Activated naive CD8-positive, alpha-beta T cell treated with anti-CD3 and anti-CD28 coated beads, Interleukin-2, amount 50 U/mL, for 24 hours (primary cell): ENCODE results near the gene SLC24A4.

Experiments used
- ATAC-seq: fragments of 150-1000 bp; cut with Tn5 transposase; one replicate; pipeline ENCODE4 v1.10.0; 2021
- DNase-seq: peaks from one replicate; pipeline ENCODE4 v3.0.0; 2021
- H3K27ac Mint-ChIP-seq: one replicate; pipeline ENCODE4 v1.8.0; 2021; ENCODE audit warnings: mild to moderate bottlenecking, mixed read lengths
- H3K27me3 Mint-ChIP-seq: one replicate; pipeline ENCODE4 v1.8.0; 2021; ENCODE audit warnings: mixed read lengths
- H3K36me3 Mint-ChIP-seq: one replicate; pipeline ENCODE4 v1.8.0; 2021; ENCODE audit warnings: low read depth, mixed read lengths
- H3K4me1 Mint-ChIP-seq: one replicate; pipeline ENCODE4 v1.8.0; 2021; ENCODE audit warnings: mixed read lengths
- H3K4me3 Mint-ChIP-seq: one replicate; pipeline ENCODE4 v1.8.0; 2021; ENCODE audit warnings: mild to moderate bottlenecking, moderate library complexity, mixed read lengths
- H3K9me3 Mint-ChIP-seq: one replicate; pipeline ENCODE4 v1.8.0; 2021; ENCODE audit warnings: mixed read lengths

The SLC24A4 gene

DNA sequence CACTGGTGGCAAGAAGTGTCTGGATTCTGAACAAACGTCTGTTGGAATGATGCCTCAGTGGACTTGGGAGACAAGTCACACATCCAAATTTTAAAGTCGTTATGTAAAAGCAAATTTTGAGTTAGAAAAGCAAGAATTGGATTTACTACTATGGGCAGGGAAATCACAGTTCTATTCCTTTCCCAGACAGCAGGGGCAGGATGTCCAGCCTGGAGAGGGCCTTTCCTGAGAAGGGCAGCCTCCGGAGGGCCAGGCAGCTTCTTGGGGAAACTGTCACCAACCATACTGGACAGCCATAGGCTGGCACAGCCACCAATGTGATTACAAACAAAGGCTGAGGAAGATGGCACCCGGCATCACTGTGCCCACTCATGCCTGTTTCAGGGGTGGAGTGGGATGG lies 11.1 kb downstream of the SLC24A4 start:
- Mint-ChIP-seq H3K4me1 (no peaks in the 10 kb centered on the region), H3K4me3 (no peak overlapping the region), H3K27ac (no peak overlapping the region), H3K27me3 (peaks cover 29% of the 10 kb centered on the region), H3K9me3 (no peaks in the 10 kb centered on the region), H3K36me3 (no peaks in the 10 kb centered on the region)
- DNase-seq (no peak), ATAC-seq (no peak)

DNA sequence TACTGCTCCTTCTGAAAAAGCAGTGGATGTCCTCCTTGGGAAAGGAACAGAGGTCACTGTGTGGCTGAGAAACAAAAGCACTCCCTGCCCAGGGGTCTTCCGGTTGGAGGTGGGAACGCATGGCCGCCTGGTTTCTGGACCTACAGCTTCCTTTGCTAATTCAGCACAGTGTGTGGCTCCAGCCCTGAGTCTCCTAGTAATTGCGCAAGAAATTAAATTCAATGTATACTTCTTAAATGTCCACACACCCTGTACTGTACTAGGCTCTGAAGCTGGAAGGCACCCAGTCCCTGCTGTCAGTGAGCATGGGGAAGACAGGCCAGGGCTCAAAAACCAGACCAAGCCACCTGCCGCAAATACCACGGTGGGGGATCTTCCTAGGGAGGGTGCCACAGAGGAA lies 13.4 kb downstream of the SLC24A4 start:
- no peak for ATAC-seq
- Mint-ChIP-seq H3K4me3 (no peak overlapping the region), H3K36me3 (no peaks in the 10 kb centered on the region), H3K27me3 (peaks cover 37% of the 10 kb centered on the region), H3K9me3 (no peaks in the 10 kb centered on the region), H3K4me1 (peaks cover 11% of the 10 kb centered on the region), H3K27ac (no peak overlapping the region)
- DNase-seq, result no peak

DNA sequence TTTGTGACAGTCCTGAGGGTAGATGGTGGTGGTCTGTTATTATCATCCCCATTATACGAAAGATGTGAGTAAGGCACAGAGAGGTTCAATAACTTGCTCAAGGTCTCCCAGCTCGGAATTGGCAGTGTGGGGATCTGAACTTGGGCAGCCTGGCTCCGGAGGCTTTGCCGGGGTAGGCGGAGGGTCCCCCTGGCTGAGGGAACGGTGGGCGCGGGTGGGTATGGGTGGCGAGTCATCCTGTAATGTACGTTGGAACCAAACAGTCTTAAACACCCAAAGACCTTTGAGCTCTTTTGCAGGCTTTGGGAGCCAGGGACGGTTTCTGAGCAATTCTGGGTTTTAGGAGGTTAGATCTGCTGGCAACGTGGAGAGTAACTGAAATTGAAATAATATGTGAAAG lies 16.5 kb downstream of the SLC24A4 start:
- Mint-ChIP-seq H3K27me3 (peaks cover 50% of the 10 kb centered on the region), H3K27ac (no peak overlapping the region)
- ATAC-seq, result no peak

DNA sequence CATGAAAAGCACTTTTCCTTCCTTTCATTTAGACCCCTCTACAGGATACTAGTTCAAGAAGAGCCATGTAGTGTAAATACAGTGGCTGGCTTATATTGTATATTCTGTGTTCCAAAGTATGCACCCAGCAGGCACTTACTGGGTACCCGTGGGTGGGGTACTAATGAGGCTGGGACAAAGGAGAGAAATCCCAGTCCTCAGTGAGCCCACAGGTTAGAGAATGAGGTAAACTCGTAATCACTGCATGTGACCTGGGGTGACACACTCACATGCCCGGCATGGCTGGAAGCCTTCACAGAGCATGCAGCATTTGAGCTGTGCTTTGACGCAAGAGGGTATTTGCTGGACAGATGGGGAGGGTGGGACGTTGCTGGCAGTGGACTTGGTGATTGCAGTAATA lies 17.1 kb downstream of the SLC24A4 start:
- H3K9me3 Mint-ChIP-seq, result peaks cover 5% of the 10 kb centered on the region
- peaks cover 52% of the 10 kb centered on the region for H3K27me3 Mint-ChIP-seq
- DNase-seq, result no peak
- peaks cover 29% of the 10 kb centered on the region for H3K4me1 Mint-ChIP-seq
- no peak for ATAC-seq
- no peak overlapping the region for H3K27ac Mint-ChIP-seq
- H3K36me3 Mint-ChIP-seq, result no peaks in the 10 kb centered on the region
- no peak overlapping the region for H3K4me3 Mint-ChIP-seq

More for the DNA sequence above, 16.5 kb downstream of the SLC24A4 start:
- H3K36me3 Mint-ChIP-seq, result no peaks in the 10 kb centered on the region
- DNase-seq, result no peak
- peaks cover 4% of the 10 kb centered on the region for H3K9me3 Mint-ChIP-seq
- peaks cover 29% of the 10 kb centered on the region for H3K4me1 Mint-ChIP-seq
- no peak overlapping the region for H3K4me3 Mint-ChIP-seq

DNA sequence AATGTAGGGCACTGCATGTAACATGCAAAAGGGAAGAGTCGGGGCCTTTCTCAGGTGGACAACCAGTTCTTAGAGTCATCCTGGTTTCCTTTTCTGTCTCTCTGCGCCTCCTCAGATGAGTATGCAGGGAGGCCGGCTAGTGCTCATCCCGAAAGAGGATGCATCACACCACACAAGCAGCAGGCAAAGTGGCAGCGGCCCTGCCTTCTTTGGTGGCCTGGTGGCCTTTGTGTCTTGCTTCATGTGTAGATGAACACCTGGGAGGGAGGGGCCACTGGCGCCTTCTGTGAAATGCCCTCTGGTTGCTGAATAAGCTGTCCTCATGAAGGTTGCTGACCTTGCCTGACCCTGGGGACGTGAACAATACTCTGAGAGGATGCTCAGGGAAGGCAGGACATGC lies 18.0 kb downstream of the SLC24A4 start:
- H3K9me3 Mint-ChIP-seq, result peaks cover 5% of the 10 kb centered on the region
- H3K4me3 Mint-ChIP-seq, result no peak overlapping the region
- ATAC-seq, result no peak
- peak; percentile 25 for DNase-seq
- no peaks in the 10 kb centered on the region for H3K36me3 Mint-ChIP-seq
- peaks cover 47% of the 10 kb centered on the region for H3K27me3 Mint-ChIP-seq
- H3K27ac Mint-ChIP-seq, result peak overlapping the region; percentile 93
- H3K4me1 Mint-ChIP-seq, result peaks cover 29% of the 10 kb centered on the region

DNA sequence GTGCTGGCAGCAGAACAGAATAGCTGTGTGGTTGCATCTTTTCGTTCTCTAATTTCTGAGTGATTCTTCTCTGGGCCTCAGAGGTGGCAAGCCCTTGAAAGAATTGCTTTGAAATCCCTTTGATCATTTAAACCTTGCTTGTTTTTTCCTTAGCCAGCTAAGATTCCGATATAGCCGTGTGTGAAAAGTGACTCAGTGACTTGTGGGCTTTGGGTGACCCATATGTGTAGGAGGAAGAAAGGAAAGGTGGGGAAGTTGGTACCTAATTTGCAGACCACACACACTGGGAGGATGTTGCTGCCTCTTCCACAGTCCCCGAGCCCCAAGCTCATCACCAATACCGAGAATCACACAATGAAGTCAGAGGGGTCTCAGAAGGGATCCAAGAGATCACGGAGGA lies 18.8 kb downstream of the SLC24A4 start:
- Mint-ChIP-seq H3K4me1 (peaks cover 29% of the 10 kb centered on the region), H3K9me3 (peaks cover 5% of the 10 kb centered on the region), H3K27ac (peak overlapping the region; percentile 93), H3K27me3 (peaks cover 43% of the 10 kb centered on the region), H3K36me3 (no peaks in the 10 kb centered on the region), H3K4me3 (peak overlapping the region; percentile 48)
- DNase-seq (peak; percentile 50), ATAC-seq (peak; percentile 97)

DNA sequence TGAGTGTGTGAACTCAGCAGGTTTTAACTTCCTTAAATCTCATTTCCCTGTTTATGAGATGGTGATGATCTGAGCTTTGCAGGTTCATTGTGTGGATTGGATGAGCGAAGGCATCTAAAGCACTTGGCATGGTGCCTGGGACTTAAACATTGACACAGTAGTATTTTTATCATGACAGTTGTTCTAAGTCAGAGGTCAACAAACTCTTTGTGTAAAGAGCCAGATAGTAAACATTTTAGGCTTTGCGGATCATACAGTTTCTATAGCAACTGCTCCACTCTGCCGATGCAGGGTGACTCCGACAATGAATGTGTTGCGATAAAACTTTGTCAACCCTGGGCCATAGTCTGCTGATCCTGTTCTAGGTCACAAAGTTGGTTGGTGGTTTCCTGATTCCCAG lies 25.2 kb downstream of the SLC24A4 start:
- Mint-ChIP-seq H3K27me3 (peaks cover 29% of the 10 kb centered on the region), H3K4me1 (peaks cover 8% of the 10 kb centered on the region), H3K27ac (no peak overlapping the region), H3K4me3 (no peak overlapping the region), H3K36me3 (no peaks in the 10 kb centered on the region), H3K9me3 (peaks cover 5% of the 10 kb centered on the region)
- ATAC-seq, result no peak
- no peak for DNase-seq

DNA sequence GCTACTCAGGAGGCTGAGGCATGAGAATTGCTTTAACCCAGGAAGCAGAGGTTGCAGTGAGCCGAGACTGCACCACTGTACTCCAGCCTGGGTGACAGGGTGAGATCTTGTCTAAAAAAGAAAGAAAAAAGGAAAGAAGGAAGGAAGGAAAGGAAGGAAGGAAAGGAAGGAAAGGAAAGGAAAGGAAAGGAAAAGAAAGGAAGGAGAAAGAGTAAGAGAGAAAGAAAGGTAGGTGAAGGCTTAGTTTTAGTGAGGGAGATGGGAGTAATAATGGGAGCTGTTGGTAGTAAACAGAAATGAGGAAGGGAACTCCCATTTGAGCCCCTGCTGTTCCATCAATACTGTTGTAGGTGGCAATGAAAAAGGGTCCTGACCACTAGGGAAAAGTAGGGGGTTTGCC lies 28.8 kb downstream of the SLC24A4 start:
- Mint-ChIP-seq H3K27ac (no peak overlapping the region), H3K4me1 (peaks cover 8% of the 10 kb centered on the region), H3K9me3 (no peaks in the 10 kb centered on the region), H3K27me3 (peaks cover 12% of the 10 kb centered on the region), H3K36me3 (no peaks in the 10 kb centered on the region), H3K4me3 (no peak overlapping the region)
- DNase-seq (no peak), ATAC-seq (no peak)

DNA sequence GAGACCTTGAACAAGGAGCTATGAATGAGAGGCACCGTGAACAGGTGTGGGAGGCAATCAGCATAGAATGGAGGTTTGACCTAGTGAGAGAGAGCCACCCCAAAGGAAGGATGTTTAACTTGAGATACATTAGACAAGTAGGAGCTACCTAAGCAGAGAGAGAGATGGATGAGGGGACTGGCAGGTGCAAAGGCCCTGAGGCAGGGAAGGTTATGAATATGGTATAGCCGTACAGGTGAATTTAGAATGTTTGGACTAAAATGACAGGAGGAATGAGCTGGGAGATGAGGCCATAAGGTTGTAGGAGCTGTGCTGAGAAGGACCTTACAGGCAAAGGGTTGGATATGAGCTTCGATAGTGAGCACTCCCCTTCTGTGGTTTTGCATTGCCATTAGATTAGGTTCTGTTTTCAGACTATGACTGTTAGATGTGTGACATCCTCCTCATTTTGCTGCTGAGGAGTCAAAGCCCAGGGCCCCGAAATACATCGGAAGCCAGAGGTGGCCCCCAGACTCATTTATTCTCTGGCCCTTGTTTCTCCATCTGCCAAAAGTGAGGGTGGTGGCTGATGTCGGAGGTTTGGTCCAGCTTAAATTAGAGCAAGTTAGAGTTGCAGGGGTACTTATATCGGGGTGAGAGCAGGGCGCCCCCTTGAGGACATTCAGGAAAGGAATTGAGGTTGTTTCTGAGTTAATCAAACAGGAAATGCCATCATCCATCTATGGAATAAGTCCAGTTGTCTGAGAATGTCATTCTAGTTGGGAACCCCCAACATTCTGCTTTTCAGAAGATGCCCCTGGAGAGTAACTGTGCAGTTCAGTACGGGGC lies 29.4 kb downstream of the SLC24A4 start:
- Mint-ChIP-seq H3K36me3 (no peaks in the 10 kb centered on the region), H3K4me3 (no peak overlapping the region), H3K9me3 (no peaks in the 10 kb centered on the region), H3K4me1 (peaks cover 8% of the 10 kb centered on the region), H3K27me3 (peaks cover 8% of the 10 kb centered on the region), H3K27ac (no peak overlapping the region)
- ATAC-seq (no peak), DNase-seq (peak; percentile 50)

DNA sequence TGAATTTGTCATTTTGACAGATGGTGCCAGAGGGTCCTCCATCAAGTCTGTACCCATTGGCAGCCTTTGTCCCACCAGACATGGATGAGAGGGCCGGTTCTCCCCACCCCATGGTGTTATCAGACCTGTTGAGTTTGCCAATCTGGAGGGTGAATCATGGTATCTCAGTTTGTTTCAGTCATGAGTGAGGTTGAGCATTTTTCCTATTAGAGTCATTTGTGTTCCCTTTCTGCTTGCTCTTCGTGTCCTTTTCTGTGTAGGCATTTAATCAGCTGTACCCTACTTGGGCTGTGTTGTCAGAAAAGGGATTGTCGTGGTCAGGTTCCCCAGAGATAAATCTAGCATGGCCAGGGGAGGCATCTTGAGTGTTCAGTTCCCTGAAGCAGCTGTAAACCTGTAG lies 30.5 kb downstream of the SLC24A4 start:
- Mint-ChIP-seq H3K4me1 (peaks cover 8% of the 10 kb centered on the region), H3K9me3 (no peaks in the 10 kb centered on the region), H3K36me3 (no peaks in the 10 kb centered on the region), H3K27me3 (peaks cover 8% of the 10 kb centered on the region), H3K27ac (no peak overlapping the region), H3K4me3 (no peak overlapping the region)
- no peak for DNase-seq
- ATAC-seq, result peak; percentile 54

DNA sequence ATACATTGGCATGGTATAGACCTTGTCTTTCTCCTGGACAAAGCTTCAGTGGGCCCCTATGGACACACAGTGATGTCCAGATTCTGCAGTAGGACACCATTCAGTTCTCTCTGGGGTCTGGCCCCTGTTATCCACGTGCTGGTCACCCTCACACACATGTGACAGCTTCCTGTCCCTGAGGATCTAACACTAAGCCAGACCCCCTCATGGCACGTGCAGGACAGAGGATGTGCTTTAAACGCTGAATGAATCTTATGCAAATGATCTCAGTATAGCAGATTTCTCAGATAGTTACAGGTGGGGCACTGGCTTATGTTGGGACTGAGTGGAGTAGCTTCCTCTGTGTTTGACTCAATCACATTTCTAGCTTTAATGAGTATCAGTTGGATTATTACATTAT lies 33.7 kb downstream of the SLC24A4 start:
- H3K27ac Mint-ChIP-seq, result no peak overlapping the region
- peaks cover 8% of the 10 kb centered on the region for H3K4me1 Mint-ChIP-seq
- no peak overlapping the region for H3K4me3 Mint-ChIP-seq
- DNase-seq (no peak), ATAC-seq (no peak)
- no peaks in the 10 kb centered on the region for H3K36me3 Mint-ChIP-seq
- H3K9me3 Mint-ChIP-seq, result no peaks in the 10 kb centered on the region
- peaks cover 6% of the 10 kb centered on the region for H3K27me3 Mint-ChIP-seq

DNA sequence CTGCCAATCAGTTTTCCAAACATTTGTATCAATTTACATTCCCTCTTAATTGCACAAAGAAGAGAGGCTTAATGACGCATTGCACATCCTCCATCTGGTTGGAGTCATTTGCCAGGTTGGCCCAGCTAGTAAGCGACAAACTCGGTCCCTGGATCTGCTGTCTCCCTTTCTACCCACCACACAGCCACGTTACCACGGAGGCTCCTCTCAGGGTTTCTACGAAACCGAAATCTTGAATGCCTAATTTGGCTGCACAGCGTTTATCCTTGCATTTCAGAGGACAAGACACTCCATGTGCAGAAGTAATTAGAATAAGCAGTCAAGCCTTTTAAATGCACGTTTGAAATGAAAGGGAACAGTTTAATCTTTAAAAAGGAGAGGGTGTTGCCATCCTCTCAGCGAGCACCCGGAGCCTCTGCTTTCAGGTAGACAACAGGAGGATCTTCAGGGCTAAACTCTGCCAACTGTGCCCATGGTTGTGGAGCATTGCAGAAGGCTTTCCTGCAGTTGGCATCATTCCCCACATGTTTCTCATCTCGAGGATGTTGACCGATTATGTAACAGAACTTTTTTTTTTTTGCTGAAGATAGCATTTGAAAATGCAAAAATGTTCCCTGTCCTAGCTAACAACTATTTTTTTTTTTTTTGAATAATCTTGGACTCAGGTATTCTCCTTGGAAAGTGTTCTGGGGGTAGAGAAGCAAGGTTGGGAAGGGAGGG lies 37.8 kb downstream of the SLC24A4 start:
- DNase-seq (no peak), ATAC-seq (no peak)
- Mint-ChIP-seq H3K9me3 (no peaks in the 10 kb centered on the region), H3K4me3 (no peak overlapping the region), H3K36me3 (no peaks in the 10 kb centered on the region), H3K27ac (no peak overlapping the region), H3K27me3 (peaks cover 13% of the 10 kb centered on the region), H3K4me1 (no peaks in the 10 kb centered on the region)

DNA sequence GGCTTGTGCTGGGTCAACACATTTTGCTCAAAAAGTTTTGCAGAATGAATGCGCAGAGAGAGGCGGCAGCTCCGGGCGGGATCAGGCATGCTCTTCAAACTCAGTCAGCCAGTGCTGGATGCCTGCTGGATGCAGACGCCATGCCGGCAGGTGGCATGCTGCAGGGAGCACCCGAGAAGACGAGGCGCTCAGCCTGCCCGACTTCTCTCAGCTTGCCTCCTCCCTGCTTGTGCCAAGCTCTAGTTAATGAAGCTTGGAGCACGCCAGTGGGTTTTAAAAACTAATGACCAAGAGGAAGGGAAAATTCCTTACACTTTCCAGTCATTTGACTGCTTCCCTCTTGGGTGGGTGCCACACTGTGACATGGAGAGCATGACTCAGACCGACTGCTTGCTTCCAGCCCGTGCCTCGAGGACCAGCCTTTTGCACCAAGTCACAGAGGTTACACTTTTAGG lies 39.8 kb downstream of the SLC24A4 start:
- H3K4me3 Mint-ChIP-seq, result no peak overlapping the region
- H3K9me3 Mint-ChIP-seq, result no peaks in the 10 kb centered on the region
- no peak for DNase-seq
- peaks cover 13% of the 10 kb centered on the region for H3K27me3 Mint-ChIP-seq
- H3K4me1 Mint-ChIP-seq, result no peaks in the 10 kb centered on the region
- no peak overlapping the region for H3K27ac Mint-ChIP-seq
- H3K36me3 Mint-ChIP-seq, result no peaks in the 10 kb centered on the region
- no peak for ATAC-seq

DNA sequence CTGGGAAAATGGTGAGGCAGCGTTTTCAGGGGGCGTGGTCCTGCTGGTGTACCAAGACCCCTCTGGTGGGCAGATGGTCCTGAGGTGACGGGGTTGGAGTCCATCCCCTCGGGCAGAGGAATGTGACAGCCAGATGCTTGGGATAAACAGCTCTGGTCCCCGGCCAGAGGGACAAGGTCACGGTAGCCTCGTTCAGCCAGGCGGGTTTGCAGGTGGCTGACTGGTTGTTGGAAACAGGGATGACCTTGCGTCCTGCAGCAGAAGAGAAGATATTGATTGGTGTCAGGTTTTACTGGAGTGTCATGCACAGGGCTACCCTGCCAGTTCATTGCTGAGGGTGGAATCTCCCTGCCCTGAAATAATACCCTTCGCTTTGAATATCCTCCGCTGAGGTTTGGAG lies 43.3 kb downstream of the SLC24A4 start:
- Mint-ChIP-seq H3K27me3 (peaks cover 11% of the 10 kb centered on the region), H3K4me3 (no peak overlapping the region), H3K36me3 (no peaks in the 10 kb centered on the region), H3K4me1 (no peaks in the 10 kb centered on the region), H3K9me3 (no peaks in the 10 kb centered on the region), H3K27ac (no peak overlapping the region)
- no peak for DNase-seq
- no peak for ATAC-seq

DNA sequence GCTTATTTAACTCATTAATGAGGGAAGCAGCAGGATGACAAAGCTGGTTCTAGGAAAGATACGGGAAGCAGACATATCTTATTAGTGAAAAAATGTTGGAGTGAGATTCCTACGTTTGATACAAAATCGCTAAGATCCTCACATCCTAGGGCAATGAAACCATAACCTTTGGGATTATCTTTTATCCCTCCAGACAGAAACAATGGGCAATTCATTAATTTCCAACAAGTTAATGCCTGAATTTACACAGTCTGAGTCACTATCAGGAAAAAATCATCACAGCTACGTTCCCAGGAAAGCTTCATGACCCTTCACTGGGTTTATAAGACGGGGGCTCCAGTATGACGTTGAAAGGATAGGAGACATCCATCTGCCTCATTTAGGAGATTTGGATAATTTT lies 45.0 kb downstream of the SLC24A4 start:
- H3K27ac Mint-ChIP-seq, result no peak overlapping the region
- H3K4me1 Mint-ChIP-seq, result no peaks in the 10 kb centered on the region
- H3K4me3 Mint-ChIP-seq, result no peak overlapping the region
- H3K27me3 Mint-ChIP-seq, result peaks cover 6% of the 10 kb centered on the region
- DNase-seq (no peak), ATAC-seq (no peak)
- H3K9me3 Mint-ChIP-seq, result peaks cover 4% of the 10 kb centered on the region
- no peaks in the 10 kb centered on the region for H3K36me3 Mint-ChIP-seq
